GM15510 (cell line): ENCODE measurements around the gene MYEOV.

Experiments used
- POLR2A ChIP-seq: IDR thresholded peaks from 3 replicates; pipeline ENCODE4 v1.6.1; 2011; ENCODE audit warnings: borderline replicate concordance; ENCODE audit not compliant: insufficient read length; ENCODE audit errors: extremely low read depth

Gene MYEOV

DNA sequence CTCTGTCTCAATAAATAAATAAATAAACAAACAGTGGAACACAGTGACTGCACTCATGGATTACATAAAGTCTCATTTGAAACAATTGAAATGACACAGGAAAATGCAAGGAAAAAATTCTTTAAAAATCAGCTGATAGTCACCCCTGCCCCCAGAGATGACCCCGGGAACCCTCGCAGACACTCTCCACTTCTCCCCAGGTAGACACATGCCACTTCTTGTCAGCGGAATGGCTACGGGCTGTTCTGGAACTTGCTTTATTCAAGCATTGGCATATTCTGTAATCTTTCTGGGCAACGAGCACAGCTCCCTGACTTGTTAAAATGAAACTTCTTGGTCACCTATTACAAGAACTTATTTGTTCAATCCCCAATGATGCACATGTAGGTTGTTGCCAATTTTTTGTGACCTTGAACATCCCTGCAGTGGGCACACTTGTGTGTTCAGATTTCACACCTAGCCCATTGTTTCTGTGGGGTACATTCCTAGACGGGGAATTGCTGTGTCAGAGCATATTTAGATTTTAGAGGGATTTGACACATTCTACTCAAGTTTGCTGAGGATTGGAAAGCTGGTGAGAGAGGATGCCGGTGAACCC is 32.8 kb downstream of the MYEOV start:
- TF ChIP-seq POLR2A = no peak

DNA sequence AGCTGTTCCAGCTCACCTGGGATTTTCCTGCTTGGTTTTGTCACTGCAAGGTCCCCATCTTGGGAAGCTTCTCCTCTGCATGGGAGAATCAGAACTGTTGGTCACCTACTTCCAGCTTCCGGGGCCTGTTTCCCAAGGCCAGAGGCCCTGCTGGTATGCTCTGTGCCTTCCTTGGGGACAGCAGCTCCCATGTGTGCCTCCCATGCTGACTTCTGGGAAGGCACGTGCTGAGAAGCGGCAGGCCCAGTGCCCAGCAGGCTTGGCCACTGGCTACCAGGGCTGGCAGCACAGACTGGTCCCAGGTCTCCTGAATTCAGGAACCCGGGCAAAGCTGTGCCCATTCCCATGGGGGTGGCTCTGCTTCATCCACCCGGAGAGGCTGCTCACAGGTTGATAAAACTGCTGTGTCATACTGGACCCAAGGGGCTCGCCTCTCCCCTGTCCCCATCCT is 33.8 kb downstream of the MYEOV start:
- TF ChIP-seq POLR2A = no peak

GRCh38 chr11:69328231-69328630 is 34.3 kb downstream of the MYEOV start:
- no peak for TF ChIP-seq POLR2A

DNA sequence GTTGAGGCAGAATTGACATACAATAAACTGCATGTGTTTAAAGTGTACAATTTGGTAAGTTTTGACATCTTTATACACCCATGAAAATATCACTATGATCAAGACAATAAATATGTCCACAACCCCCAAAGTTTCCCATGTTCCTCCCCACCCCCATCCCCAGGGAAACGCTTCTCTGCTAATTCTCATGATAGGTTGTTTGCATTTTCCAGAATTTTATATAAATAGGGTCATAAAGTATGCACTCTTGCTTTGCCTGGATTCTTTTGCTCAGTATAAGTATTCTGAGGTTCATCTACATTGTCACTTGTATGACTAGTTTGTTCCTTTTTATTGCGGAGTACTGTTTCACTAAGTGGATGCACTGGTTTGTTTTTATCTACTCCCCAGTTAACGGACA is 35.6 kb downstream of the MYEOV start:
- no peak for TF ChIP-seq POLR2A

- TF ChIP-seq POLR2A = no peak
Measured at GRCh38 chr11:69330330-69330729, 36.4 kb downstream of the MYEOV start.

- no peak for TF ChIP-seq POLR2A
Measured at GRCh38 chr11:69333149-69333710, 39.3 kb downstream of the MYEOV start.

DNA sequence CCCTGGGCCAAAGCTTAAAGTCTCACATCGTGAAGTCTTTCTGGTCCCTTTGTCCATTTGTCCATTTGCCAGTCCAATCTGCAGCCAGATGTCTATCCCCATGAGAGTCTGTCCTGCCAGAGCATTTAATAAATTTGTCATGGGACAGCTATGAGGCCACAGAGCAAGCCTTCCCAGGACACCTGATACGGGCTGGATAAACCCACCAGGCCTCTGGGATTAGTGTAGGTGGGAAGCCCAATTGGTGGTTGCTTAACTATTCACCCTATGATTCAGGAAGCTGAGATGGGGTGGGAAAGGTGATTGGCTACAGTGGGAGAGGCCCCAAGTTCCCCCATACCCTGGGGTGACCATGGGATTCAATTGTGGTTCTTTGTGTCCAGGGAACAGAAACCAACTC is 39.9 kb downstream of the MYEOV start:
- TF ChIP-seq POLR2A = no peak

DNA sequence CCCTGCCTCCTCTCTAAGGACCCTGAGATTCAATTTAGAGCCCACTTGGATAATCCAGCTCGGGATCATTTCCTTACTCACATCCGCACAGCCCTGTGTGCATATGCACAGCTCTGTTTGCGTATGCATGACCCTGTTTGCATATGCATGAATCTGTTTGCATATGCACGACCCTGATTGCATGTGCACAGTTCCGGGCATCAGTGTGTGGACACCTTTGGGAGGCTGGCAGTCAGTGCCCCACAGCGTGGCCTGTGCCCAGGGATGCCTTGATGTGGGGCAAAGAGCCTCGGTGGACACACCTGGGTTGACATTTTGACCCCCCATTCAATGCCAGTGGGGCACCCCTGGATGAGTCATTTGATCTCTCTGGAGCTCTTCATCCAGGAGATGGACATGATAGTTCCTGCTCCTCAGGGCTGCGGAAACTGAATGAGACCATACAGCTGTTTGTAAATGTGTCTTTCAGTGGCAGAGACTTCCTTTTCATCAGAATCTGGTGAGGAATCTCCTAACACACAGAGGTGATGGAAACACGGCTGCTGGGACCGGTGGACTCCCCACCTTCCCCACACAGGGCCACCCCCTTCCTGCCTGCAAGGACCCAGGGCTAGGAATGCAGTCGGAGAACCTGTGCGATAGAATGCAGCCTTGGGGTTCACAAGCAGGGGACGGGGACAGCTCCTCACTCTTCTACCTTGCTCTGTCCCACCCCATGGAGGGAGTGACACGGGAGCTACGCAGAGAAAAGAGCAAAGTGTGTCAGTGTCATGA is 41.2 kb downstream of the MYEOV start:
- no peak for TF ChIP-seq POLR2A

DNA sequence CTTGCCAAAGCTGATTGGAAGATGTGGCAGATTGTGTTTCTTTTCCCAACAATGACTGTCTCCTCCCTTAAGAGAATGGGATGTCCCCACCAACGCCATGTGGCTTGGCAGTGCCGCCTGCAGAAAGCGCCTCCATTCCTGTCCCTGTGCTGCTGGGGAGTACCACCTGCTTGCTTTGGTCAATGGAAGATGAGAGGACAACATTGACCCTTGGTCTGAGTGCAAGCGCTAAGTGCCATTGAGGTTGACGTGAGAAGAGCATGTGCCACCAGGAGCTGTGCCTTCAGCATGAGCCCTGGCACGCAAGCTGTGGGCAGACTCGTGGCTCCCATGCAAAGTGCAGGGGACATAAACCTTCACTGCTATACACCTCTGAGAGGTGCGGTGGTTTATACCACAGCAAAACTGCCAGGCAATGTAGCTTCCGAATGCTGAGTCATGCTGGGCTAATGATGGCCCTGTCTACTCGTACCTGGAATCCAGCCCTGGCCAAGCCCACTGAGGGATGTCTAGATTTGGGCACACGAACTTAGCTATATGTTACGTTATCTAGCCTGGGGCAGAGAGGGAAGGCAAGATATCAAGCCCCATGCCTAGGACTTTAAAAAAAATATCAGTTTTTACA is 41.9 kb downstream of the MYEOV start:
- TF ChIP-seq POLR2A = no peak

DNA sequence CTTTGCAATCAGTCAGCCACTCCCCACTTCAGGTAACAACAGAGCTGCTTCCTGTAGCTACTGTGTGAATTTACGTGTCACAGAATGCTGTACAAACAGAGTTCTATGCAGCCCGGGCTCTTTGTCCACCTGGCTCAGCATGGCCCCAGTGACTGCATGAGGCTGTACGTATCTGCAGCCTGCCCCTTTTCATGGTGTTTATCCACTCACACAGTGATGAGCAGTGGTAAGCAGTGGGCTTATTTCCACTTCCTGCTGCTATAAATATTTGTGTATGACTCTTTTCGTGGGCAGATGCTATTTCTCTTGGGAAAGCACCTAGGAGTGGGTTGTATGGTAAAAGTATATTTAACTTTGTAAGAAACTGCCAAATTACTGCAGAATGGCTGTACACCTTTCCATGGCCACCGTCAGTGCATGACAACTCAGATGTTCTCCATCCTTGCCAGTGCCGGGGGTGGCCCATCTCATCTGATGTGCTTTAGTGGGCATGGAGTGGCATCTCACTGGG is 43.3 kb downstream of the MYEOV start:
- TF ChIP-seq POLR2A = no peak

GRCh38 chr11:69339041-69339733 is 45.2 kb downstream of the MYEOV start:
- TF ChIP-seq POLR2A = no peak

DNA sequence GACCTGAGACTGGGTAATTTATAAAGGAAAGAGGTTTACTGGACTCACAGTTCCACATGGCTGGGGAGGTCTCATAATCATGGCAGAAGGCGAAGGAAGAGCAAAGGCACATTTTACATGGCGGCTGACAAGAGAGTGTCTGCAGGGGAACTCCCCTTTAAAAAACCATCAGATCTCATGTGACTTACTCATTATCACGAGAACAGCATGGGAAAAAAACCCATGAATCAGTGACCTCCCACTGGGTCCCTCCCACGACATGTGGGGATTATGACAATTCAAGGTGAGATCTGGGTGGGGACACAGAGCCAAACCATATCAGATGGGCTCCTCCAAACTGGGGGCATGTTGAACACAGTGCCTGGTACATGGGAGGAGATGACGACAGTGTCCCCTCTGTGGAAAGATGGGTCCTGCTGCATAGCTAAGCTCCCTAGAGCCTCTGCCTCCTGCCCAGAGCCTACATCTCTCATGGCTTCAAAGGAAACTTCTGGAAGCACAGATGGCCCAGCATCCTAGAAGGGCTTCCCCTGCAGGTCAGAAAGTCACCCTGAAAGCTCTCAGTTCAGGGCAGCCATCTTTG is 46.1 kb downstream of the MYEOV start:
- no peak for TF ChIP-seq POLR2A

GRCh38 chr11:69342588-69343330 is 48.8 kb downstream of the MYEOV start:
- TF ChIP-seq POLR2A = no peak
